Brain microvascular endothelial cell (primary cell): ENCODE results near the gene YWHAB.

Experiments
- DNase-seq: peaks from one replicate; pipeline ENCODE4 v3.0.0-alpha.2; 2020
- H3K27ac ChIP-seq: fragments of 250-450 bp; sonication (Bioruptor Pico); 2 replicates; pipeline ENCODE4 v1.5.1; 2020; ENCODE audit warnings: mild to moderate bottlenecking, moderate library complexity
- H3K27me3 ChIP-seq: fragments of 250-450 bp; sonication (Bioruptor Pico); replicated peaks from 2 replicates; pipeline ENCODE4 v1.5.1; 2020; ENCODE audit warnings: mild to moderate bottlenecking
- H3K36me3 ChIP-seq: fragments of 250-450 bp; sonication (Bioruptor Pico); replicated peaks from 2 replicates; pipeline ENCODE4 v1.5.1; 2020; ENCODE audit warnings: mild to moderate bottlenecking
- H3K4me3 ChIP-seq: 2 replicates; pipeline ENCODE4 v1.5.1; 2011; ENCODE audit warnings: low read depth, mild to moderate bottlenecking, control low read depth, low read length, moderate library complexity
- in situ Hi-C: cut with HindIII; loops from 2 replicates; pipeline ENCODE4 v1.10.0; 2017; ENCODE audit warnings: low sequenced_read_pairs, low pct_ligation_motif_present
- TF ChIP-seq, protein P1 (sequence below): IDR thresholded peaks from 2 replicates; pipeline ENCODE4 v1.5.1; 2011; ENCODE audit warnings: low read depth, mild to moderate bottlenecking, moderate library complexity, low read length, control low read depth, inconsistent platforms; ENCODE audit errors: missing control alignments

YWHAB gene

DNA sequence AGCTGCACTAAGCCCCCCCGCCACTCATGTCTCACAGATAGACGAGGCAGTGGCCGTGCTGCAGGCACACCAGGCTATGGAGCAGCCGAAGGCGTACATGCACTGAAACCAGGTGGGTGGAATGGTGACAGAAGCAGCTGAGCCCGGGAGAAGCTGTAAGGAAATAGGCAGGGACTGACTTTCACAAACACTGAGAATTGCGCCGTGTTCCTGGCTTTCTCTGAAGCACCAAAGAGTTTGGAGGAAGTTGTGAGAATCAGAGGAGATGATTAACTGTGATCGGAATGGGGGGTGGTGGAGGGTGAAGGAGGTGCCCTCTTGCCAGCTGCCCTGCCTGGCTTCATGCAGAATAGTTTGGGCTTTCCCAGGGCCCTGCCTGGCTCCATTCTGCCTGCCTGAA is 53.1 kb downstream of the YWHAB start:
- H3K27me3 ChIP-seq: no peaks in the 10 kb centered on the region
- no peak overlapping the region for H3K27ac ChIP-seq
- DNase-seq: no peak
- no peak overlapping the region for H3K4me3 ChIP-seq
- TF ChIP-seq, protein P1, sequence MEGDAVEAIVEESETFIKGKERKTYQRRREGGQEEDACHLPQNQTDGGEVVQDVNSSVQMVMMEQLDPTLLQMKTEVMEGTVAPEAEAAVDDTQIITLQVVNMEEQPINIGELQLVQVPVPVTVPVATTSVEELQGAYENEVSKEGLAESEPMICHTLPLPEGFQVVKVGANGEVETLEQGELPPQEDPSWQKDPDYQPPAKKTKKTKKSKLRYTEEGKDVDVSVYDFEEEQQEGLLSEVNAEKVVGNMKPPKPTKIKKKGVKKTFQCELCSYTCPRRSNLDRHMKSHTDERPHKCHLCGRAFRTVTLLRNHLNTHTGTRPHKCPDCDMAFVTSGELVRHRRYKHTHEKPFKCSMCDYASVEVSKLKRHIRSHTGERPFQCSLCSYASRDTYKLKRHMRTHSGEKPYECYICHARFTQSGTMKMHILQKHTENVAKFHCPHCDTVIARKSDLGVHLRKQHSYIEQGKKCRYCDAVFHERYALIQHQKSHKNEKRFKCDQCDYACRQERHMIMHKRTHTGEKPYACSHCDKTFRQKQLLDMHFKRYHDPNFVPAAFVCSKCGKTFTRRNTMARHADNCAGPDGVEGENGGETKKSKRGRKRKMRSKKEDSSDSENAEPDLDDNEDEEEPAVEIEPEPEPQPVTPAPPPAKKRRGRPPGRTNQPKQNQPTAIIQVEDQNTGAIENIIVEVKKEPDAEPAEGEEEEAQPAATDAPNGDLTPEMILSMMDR: no peak
- in situ Hi-C loops: no loop called here
- peaks cover 46% of the 10 kb centered on the region for H3K36me3 ChIP-seq

DNA sequence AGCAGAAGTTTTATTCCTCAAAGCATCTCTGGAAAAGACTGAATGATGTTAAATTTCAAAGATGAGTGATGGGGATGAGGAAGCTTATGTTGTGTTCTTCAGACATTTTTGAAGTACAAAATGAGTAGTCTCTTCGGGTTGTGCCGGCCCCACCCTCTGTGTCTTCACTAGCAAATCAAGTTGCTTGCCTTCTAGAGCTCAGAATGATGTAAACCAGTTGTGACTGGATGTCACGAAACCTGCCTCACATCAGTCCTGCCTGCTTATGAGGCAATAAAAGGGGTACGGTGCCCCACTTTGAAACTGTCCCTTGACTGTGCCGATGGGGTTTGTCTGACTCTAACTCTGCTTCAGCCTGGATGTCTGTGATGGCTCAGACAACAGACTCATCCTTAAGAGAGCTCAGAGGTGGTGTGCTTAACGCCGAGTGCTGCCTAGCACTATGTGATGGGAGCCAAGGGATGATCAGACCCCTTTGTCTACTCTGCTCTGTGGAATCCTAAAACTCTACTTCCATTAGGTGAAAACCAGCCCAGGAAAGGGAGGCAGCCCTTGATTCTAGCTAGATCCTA is 55.7 kb downstream of the YWHAB start:
- DNase-seq: no peak
- no peak overlapping the region for H3K27ac ChIP-seq
- TF ChIP-seq, protein P1: no peak
- H3K27me3 ChIP-seq: no peaks in the 10 kb centered on the region
- H3K4me3 ChIP-seq: no peak overlapping the region
- in situ Hi-C loops: no loop called here
- peaks cover 55% of the 10 kb centered on the region for H3K36me3 ChIP-seq

DNA sequence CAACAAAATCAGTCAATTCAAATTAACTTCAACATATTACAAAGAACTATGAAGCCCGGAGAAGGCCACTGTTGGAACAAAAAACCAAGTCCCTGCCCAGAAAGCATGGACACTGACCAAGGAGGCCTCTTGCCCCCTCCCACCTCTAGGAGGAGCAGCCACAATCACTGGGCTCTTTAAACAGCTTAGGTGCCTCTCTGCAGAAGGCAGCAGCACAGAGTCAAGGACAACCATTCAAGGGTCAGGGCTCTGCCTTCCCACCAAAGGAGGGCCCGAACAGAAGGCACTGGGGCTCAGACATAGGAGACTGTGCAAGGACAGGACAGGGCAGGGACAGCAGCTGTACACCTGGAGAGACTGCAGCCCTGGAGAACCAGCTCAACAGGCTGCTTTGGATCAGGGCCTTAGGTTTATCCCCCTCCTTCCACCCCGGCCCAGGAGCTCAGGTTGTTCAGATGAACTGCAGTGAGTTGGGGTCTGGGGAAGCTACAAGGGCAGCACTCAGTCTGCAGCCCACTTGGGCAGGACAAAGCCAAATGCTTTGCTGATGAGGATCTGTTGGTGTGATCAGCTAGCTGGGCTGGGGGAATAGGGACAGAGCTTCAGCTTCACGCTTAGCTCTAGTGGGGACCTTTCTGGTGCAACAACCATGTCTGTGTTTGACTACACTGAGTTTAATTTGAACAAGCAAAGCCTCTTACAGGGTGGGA is 56.9 kb downstream of the YWHAB start:
- Histone ChIP-seq H3K27ac (no peak overlapping the region), H3K27me3 (no peaks in the 10 kb centered on the region), H3K36me3 (peaks cover 52% of the 10 kb centered on the region), H3K4me3 (no peak overlapping the region)
- in situ Hi-C loops: no loop called here
- no peak for DNase-seq
- TF ChIP-seq, protein P1: peak; percentile 25

DNA sequence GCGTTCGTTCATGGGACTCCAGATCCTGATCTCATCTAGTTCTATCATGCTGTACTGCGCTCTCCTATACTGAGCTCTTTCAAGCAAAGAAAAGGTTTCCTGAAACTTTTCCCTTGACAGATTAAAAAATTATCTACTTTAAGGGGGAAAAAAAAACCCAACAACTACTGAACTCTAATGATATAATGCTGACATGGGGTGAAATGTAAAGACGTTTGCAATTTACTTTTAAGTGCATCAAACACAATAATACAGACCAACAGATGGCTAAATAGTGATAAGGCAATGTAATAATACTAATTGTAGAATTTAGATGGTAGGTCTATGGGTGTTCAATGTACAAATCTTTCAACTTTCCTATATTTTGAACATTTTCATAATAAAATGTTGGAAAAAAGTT is 58.3 kb downstream of the YWHAB start:
- Histone ChIP-seq H3K36me3 (peaks cover 55% of the 10 kb centered on the region), H3K27ac (no peak overlapping the region), H3K27me3 (no peaks in the 10 kb centered on the region), H3K4me3 (no peak overlapping the region)
- DNase-seq: no peak
- TF ChIP-seq, protein P1: no peak
- in situ Hi-C loops: no loop called here

DNA sequence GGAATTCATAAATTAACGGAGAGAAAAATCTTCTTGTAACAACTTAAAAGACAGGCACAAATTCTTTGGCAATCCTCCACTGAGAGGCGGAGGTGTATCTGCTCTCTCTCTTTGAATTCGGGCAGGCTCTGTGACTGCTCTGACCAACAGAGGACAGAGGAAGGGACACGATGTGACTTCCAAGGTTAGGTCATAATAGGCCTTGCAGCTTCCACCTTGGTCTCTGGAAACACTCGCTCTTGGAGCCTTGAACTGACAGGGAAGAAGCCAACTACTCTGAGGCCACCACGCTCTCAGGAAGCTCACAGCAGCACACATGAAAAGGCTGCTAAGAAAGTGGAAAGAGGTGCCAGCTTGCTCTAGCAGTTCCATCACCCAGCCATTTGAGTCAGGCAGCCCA is 59.8 kb downstream of the YWHAB start:
- in situ Hi-C loops: no loop called here
- H3K36me3 ChIP-seq: peaks cover 65% of the 10 kb centered on the region
- TF ChIP-seq, protein P1: no peak

More for the DNA sequence above, 59.8 kb downstream of the YWHAB start:
- Histone ChIP-seq H3K27ac (no peak overlapping the region), H3K27me3 (no peaks in the 10 kb centered on the region), H3K4me3 (no peak overlapping the region)
- DNase-seq: no peak
